Thyroid gland (tissue), 4 donors: ENCODE data around the gene PACRGL. TPM values are rescaled to one million over a fixed set of nuclear protein-coding genes. Genes with fewer than 3 reads are reported as not detected.

Experiments used
- DNase-seq, 2 donors: peaks; one replicate each; pipeline ENCODE4 v3.0.0-alpha.2; 2019
- H3K27ac ChIP-seq, 3 donors: fragments of 200-600 bp; sonication (generic); 1 replicate in 2 of 3; 2 replicates in 1 of 3; pipeline ENCODE4 v1.5.1; 2016 to 2019; ENCODE audit warnings: mild to moderate bottlenecking in 1 of 3, moderate library complexity in 1 of 3
- H3K27me3 ChIP-seq: fragments of 200-600 bp; sonication (generic); one replicate; pipeline ENCODE4 v1.5.1; 2019
- H3K36me3 ChIP-seq, 2 donors: fragments of 200-600 bp; sonication (generic); one replicate each; pipeline ENCODE4 v1.5.1; 2016 to 2019
- H3K4me1 ChIP-seq, 2 donors: fragments of 200-600 bp; sonication (generic); one replicate each; pipeline ENCODE4 v1.5.1; 2017 to 2019
- H3K4me3 ChIP-seq, 3 donors: fragments of 200-600 bp; sonication (generic); replicated peaks in 1 of 3; 1 replicate in 2 of 3; 2 replicates in 1 of 3; pipeline ENCODE4 v1.5.1; 2016; ENCODE audit warnings: mild to moderate bottlenecking in 1 of 3
- H3K9me3 ChIP-seq: fragments of 200-600 bp; sonication (generic); one replicate; pipeline ENCODE4 v1.5.1; 2017
- CTCF ChIP-seq, 6 experiments: fragments of 200-600 bp in 3 of 6; fragments of 450-650 bp in 3 of 6; sonication (generic) in 3 of 6; IDR thresholded peaks; one replicate each; pipeline ENCODE4 v1.5.1; 2016 to 2019; ENCODE audit warnings: antibody characterized with exemption in 6 of 6, mild to moderate bottlenecking in 2 of 6, inconsistent platforms in 1 of 6, moderate library complexity in 1 of 6
- POLR2A ChIP-seq, 2 donors: fragments of 450-650 bp; IDR thresholded peaks; one replicate each; pipeline ENCODE4 v1.6.1; 2017; ENCODE audit warnings: antibody characterized with exemption in 2 of 2, mild to moderate bottlenecking in 2 of 2, moderate library complexity in 1 of 2
- WGBS, 2 donors: methylation state at CpG; one replicate each; pipeline ENCODE4 v1.1.5; 2017; 5-methylcytosine and 5-hydroxymethylcytosine counted together
- intact Hi-C: fragments of 100-400 bp; cut with DNase I; formaldehyde crosslinking; loops from one replicate; pipeline ENCODE4 v1.15.1; 2023
- total RNA-seq, 4 donors: library from RNA; depleted of rRNA; stranded (reverse); fragments of >200 nt; gene quantifications; one replicate each; pipeline ENCODE4 v1.2.3, GENCODE V29; 2016

PACRGL gene
- total RNA-seq, 4 donors from 2014 or later: 31.1 to 63.2 (median 41.6) TPM

GRCh38 chr4:20787940-20788665 is 87.8 kb downstream of the PACRGL start:
- Histone ChIP-seq H3K4me1 (no peaks in the 10 kb centered on the region), H3K27ac (no peak overlapping the region), H3K9me3 (no peaks in the 10 kb centered on the region), H3K36me3 (no peaks in the 10 kb centered on the region), H3K4me3 (no peak overlapping the region), H3K27me3 (no peaks in the 10 kb centered on the region)
- 81 to 92% methylated on average over 2 of the region's 2 CpGs for WGBS, 2 donors
- intact Hi-C loops: no loop called here
- DNase-seq: no peak
- TF ChIP-seq CTCF (IDR thresholded peaks at IDR 0.05) (no peak), POLR2A (IDR thresholded peaks at IDR 0.05) (no peak)
